HG03439 (cell line): Measurements from ENCODE around the gene TSPAN17.

ENCODE experiments used
- ATAC-seq: cut with Tn5 transposase; IDR thresholded peaks from one replicate; pipeline ENCODE4 v1.9.1; 2021; ENCODE audit warnings: mild to moderate bottlenecking, moderate library complexity; ENCODE audit not compliant: unreplicated experiment

The TSPAN17 gene

DNA sequence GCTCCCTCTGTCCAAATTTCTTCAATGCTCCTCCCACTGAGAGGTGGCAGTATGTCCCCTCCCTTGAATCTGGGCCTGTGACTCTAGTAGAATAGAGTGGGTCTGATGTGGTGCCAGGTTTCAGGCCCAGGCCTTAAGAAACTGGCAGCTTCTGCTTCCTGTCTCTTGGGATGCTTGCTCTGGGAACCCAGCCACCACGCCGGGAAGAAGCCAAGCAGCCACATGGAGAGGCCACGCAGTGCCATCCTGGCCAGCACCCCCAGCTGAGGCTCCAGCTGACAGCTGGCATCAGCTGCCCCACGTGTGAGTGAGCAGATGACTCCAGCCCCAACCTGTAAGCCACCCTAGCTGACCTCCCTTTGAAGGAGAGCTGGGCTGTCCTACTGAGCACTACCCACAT lies 7.3 kb upstream of the TSPAN17 start:
- no peak for ATAC-seq

DNA sequence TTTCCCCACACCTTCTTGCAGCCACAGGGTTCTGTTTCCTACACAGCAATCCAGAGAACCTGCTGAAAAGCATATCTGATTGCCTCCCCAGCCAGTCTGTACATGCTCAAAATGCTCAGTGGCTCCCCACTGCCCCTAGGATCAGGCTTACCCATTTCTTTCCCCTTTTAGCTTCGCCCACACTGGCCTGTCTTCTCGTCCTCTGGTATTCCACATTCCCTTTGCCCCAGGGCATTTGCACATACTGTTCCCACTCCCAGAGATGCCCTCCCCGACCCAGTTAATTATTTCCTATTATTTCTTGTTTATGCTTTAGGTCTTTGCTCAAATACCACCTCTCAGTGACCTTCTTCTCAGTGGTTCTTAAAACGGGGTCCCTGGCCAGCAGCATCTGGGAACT lies 6.7 kb upstream of the TSPAN17 start:
- no peak for ATAC-seq

DNA sequence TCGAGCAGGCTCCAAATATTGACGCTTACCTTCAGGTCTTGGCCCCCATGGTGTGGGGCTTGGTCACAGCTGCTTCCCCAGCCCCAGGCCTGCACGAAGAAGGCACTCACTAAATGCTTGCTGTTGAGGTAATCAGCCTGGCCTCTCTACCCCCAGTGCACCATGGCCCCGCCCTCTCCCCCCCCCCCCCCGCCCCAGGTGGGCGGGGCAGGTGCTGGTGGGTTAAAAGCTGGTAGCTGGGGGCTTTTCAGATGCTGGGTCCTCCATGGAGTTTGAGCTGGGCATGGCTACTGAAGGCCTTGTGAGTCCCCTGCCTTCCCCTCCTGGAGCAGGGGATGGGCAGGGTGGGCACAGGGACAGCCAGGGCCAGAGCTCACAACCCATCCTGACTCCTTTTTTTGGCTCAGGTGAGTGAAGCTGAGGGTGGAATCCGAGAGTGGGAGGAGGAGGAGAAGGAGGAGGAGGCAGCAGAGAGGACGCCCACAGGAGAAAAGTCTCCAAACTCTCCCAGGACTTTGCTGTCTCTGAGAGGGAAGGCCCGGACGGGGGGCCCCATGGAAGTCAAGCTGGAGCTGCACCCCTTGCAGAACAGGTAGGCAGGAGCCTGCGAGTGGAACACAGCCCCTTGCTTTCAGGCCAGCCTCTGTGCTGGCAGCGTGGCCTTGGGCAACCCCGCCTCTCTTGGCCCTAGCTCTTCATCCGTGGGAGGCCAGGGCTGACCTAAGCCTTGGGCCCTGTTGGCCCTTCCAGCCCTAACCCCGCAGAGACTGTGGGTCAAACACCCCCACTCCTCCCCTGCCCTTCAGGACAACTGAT lies 4.4 kb upstream of the TSPAN17 start:
- no peak for ATAC-seq

DNA sequence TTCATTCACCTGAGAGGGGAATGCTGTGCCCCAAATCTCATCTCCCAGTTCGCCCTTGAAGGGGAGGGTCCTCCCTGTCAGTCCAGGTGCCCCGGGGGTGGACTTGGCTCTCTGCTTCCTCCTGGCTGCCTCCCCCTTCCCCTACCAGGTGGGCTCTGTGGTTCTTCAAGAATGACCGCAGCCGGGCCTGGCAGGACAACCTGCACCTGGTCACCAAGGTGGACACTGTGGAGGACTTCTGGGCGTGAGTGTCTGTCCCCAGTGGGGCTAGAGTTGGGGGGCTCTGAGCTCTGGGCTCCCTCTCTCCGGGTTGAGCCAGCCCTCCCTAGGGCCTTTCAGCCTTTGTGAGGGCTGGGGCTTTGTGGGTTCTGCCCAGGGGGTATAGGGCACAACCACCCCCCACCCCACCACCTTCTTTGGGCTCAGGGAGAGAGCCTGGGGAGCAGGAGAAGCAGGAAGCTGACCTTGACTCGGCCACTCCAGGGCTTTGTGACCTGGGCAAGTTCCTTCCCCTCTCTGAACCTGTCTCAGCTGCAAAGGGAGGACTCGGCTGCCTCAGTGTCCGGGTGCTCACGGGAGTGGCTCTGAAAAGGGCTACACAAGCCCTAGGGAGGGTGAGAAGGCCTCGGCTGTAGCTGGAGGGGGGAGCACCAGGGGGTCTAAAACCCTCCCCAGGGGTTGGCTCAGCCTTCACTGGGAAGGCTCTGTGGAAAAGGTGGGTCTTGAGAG lies 3.6 kb upstream of the TSPAN17 start:
- ATAC-seq: no peak

DNA sequence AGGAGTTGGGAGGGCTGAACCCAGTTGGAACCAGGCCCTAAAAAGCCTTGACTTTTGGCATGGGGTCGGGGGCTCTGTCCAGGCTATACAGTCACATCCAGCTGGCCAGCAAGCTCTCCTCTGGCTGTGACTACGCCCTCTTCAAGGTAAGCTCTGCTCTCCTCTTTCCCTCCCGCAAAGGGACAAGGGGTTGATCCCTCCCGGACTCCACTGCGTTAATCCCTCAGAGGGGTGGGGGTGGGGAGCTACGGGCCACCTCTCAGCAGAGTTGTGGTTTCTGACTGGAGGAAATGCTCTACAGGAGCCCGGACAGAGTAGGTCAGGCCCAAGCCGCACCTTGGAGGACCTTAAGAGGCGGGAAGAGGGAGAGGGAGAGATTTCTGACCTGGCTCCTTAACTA lies 3.0 kb upstream of the TSPAN17 start:
- no peak for ATAC-seq

DNA sequence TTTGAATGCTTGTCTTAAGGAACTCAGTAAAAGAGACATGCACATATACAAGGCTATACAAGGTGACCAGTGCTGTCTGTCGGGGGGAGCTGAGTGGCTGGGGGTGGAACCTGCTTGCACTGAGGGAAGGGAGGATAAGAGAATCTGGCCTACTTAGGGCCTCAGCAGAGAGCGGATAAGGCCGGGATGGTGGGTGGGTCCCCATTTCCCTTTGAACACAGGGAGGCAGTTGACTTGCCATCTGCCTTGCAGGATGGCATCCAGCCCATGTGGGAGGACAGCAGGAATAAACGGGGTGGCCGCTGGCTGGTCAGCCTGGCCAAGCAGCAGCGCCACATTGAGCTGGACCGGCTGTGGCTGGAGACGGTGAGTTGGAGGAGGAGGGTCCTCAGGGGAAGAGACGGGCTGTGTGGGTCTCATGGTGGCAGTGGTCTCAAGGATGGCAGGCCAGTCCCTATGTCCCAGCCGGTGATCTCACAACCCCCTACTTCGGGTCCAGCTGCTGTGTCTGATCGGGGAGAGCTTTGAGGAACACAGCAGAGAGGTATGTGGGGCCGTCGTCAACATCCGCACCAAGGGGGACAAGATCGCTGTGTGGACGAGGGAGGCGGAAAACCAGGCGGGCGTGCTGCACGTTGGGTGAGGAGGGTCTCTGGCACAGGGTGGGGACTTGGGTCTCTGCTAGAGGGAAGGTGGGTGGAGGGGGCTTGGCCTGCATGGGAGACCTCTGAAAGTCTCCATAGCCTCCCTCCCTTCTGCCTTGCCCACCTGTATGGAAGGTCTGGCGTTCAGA lies 2.2 kb upstream of the TSPAN17 start:
- no peak for ATAC-seq

DNA sequence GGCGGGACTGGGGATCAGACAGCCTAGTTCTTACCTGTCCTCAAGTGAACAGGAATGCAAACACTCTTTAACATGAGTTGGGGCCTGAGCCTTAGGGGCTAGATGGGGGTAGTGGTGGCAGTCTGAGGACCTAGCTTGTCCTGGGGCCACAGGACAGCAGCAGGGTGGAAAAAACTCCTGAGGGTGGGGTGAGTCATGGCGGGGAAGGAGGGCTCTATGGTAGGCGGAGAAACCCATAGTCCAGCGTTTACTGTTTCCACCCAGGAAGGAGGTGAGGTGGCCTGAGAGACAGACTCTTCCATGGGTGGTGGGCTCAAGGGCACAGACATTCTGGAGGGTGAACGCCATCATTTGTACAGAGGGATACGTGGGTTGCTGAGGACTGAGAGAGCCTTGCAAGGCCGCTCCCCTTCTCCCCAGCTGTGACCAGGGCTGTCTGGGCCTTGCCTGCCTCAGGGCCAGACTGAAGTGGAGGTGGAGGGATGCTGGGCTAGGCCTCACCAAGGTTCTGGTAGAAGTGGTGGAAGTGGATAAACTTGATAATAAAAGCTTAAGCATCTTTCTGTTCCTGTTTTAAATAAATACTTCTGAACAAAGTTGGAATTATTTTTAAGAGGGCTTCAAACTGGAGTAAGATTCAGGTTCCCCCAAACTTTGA lies 1.1 kb upstream of the TSPAN17 start:
- ATAC-seq: no peak

DNA sequence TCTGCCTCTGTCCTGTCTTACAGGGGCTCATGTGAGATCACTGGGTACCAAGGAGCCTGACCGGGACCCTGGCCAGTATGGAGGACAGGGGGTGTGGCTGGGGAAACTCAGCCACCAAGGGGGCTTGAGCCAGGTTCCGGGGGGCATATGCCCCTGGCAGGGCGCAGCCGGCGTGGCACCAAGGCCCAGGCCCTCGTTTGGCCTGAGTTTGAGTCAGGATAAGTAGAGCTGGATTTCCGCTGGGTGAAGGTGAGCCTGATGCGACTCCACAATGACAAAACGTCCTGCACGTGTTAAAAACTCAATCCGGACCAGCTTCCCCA lies 616 bp upstream of the TSPAN17 start:
- ATAC-seq: no peak

DNA sequence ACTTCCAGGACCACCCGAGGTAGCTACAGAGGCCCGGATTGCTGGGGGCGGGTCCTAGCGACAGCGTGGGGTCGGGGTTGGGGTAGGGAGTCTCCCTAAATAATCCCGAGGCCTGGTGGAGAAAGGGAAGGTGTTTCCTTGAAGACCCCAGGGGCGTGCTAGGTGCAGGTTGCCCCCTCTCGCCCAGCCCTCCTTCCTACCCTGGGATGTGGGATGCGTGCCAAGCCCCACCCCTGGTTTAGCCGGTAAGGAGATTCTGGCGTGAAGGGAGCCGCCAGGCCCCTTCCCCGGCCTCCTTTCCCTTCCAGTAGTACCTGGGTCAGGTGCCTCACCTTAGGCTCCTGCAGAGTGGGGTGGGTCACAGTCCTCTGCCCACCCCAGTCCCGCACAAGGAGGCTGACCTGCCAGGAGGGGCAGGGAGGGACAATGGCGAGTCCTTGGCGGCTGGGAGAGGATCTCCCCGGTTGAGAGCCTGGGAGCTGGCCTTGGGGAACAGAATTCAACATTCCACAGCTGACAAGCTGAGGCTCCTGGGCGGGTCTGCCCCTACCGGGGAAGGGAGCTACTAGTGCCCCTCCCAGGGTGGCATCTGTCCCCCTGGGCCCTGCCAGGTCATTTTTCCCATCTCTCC lies 674 bp downstream of the TSPAN17 start:
- ATAC-seq: no peak

DNA sequence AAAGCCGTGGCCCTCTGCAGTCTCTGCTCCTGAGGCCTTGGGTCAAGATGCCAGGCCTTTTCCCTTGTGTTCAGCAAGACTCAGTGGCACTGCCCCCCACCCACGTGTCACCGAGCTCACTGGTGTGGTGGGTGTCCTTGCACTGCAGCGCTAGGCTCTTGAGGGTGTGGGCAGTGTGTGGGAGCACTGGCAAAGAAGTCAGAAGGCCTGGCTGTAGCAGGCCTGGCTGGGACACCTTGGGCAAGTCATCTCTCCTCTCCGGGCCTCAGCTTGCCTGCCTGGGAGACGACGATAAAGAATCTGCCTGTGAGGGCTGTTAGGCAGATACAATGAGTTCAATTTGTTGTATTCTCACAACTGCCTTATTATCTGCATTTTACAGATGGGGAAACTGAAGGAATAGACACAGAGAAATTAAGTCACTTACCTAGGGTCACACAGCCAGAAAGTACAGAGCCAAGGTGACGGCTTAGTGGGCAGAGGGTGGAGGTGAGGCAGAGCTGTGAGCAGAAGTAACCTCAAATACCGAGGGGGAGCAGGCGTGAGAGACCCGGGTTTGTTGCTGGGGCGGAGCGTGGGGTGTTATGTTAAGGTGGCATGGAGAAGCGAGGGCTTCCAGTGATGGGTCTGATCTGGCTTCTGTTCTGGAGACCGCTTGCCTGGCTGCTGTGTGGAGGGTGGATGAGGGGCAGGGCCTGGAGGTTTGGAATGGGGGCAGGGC lies 1.4 kb downstream of the TSPAN17 start:
- no peak for ATAC-seq

DNA sequence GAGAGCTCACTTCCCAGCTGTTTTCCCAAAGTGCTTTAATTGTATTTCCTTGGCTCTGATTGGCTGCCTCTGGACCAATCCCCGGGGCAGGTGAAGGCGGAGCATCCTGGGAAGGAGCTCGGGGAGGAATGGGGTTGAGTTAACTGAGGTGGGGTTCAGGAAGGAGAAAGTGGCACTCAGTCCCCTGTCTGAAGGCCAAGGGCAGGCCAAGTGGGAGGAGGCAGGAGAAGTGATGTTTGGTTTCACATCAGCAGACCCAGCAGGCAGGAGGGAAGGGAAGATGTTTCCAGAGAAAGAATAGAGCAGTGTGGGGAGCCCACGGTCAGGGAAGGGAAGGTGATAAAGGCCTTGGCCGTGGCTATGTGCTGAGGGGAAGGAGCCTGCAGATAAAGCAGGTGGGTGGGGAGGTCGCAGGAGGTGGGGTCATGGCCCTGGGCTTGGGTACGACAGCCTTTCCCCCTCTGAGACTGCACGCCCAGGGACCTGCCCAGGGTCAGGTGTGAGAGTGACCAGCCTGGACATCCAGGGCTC lies 3.1 kb downstream of the TSPAN17 start:
- no peak for ATAC-seq

DNA sequence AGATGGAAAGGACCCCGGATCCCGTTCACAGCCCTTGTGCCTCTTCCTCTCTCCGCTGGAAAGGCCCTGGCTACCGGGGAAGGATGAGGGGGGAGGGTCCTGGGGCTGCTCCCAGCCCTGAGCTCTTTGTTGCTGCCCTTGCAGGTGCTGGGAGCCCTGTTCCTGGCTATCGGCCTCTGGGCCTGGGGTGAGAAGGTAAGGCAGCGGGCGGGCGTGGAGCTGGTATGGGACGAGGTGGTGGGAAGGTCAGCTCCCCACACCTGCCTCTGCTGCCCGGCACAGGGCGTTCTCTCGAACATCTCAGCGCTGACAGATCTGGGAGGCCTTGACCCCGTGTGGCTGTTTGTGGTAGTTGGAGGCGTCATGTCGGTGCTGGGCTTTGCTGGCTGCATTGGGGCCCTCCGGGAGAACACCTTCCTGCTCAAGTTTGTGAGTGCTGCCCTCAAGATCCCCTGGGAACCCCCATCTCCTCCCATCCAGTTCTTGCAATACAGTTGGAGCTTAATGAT lies 4.2 kb downstream of the TSPAN17 start:
- ATAC-seq: no peak

DNA sequence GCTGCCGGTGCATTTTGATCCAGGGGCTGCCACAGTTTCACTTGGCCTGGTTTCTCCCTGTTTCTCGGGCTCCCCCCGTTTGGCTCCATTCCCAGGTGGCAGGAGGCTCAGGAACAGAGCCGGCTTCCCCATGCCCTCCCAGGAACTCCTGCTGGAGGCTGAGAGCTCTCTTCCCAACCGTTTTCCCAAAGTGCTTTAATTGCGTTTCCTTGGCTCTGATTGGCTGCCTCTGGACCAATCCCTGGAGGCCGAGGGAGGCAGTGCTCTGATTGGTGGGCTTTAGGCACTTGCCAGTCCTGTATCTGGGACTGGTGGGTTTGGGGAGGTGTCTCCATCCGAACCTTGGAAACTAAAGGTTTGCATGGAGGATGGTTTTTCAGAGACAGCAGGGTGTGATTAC lies 4.9 kb downstream of the TSPAN17 start:
- no peak for ATAC-seq

DNA sequence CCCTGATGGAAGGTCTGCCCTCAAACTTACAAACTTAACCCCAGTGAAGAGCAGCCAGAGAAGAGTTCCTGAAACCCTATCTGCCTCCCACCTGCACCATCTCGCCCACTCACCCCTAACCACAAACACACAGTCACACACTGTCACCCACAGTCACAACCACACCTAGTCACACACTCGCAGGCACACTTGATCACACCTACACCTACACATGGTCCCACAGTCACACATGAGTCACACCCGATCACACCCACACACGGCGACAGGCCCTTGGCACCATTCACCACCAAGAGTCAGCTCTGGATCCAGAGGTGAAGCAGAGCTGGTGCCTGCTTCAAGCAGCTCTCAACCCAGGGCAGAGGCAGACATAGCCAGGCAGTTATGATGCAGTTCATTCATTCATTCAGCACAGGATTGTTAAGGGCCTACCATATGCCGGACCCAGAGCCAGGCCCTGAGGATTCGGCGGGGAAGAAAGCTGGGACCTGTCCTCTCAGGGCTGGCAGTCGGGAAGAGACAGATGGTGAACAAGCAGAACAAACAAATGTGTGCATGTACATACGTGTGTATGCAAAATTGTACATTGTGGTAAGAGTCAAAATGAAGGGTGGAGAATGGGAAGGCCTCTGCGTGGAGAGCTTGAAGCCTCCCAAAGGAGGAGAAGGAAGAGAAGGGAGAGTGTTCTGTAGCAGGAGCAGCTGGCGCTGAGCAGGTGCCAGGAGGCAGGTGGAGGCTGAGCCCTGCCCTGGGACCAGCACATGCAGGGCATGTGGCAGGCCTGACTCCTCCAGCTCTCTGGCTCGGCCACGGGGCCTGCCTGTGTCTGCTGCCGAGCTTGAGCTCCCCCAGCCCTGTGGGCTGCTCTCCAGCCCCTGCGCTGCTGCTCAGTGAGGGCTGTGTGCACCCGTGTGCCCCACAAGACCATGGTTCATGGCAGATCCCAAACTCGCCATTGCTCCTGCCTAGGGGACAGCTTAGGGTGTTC lies 6.4 kb downstream of the TSPAN17 start:
- no peak for ATAC-seq

DNA sequence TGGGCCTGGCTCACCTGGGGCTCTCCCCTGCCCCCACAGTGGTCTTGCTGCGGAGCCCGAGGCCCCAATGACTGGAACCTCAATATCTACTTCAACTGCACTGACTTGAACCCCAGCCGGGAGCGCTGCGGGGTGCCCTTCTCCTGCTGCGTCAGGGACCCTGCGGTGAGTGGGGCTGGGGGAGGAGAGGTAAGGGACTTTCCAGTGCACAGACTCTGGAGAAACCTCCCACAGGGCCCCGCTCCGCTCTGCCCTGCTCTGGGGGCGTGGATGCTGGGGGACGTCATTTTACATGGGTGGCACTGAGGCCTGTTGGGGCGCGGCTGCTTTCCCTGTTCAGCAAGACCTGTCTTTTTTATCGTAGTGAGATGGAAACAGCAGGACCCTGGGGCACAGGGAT lies 7.6 kb downstream of the TSPAN17 start:
- no peak for ATAC-seq

DNA sequence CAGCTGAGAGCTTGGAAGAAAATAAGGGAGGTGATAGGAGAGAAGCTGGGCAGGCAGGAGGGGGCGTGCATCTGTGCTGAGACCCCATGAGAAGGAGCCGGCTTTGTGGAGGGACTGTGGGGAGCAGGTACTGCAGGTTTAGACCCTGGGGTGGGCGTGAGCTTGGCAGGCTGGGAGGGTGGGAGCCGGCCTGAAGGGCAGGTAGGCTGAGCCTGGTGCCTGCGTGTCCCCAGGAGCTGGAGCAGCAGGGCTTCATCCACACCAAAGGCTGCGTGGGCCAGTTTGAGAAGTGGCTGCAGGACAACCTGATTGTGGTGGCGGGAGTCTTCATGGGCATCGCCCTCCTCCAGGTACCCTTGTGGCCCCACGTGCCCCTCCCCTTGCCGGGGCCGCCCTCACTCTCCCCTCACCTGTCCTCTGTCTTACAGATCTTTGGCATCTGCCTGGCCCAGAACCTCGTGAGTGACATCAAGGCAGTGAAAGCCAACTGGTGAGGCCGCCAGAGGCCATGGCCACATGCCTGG lies 9.2 kb downstream of the TSPAN17 start:
- ATAC-seq: no peak

DNA sequence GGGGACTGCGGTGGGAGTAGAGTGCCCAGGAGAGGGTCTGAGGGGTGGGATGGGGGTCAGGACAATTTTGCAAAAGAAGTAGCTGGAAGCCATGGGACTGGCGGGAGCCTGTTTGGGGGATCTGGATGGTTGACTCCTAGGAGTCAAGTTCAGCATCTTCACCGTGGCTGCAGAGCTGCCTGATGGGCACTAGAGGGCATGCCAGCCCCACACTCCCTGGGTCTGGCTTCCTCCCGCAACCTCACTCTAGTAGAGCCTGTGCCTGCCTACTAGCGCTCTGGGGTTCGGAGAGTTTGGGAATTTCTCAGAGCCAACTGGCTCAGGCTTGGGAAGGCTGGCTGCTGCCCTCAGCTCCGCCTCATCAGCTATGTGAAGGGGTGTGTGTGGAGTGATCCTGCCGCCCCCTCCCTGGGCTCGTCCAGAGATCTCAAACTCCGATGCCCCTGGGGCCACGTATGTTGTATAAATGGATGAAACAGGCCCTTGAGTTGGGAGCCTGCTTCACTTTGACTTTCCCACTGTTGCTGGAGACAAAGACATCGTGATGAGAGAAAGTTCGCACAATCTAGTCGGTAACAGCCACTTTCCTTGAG lies 10.8 kb downstream of the TSPAN17 start:
- ATAC-seq: peak; percentile 56
